AG09319 (cell line): ENCODE measurements around the gene DCLK1.

Source experiments
- DNase-seq: peaks from one replicate; pipeline ENCODE4 v3.0.0-alpha.2; 2010; ENCODE audit warnings: low read depth; ENCODE audit errors: extremely low read depth
- CTCF ChIP-seq: IDR thresholded peaks from 2 replicates; pipeline ENCODE4 v1.5.1; 2011; ENCODE audit warnings: low read depth, mild to moderate bottlenecking, inconsistent platforms, low read length, moderate library complexity

The DCLK1 gene

GRCh38 chr13:35889560-35889959 lies 241.6 kb downstream of the DCLK1 start:
- TF ChIP-seq CTCF, result no peak
- DNase-seq, result no peak

- TF ChIP-seq CTCF, result no peak
- no peak for DNase-seq
Measured at GRCh38 chr13:35888981-35889380, 242.2 kb downstream of the DCLK1 start.

GRCh38 chr13:35888457-35888883 lies 242.7 kb downstream of the DCLK1 start:
- no peak for DNase-seq

GRCh38 chr13:35887115-35887666 lies 244.0 kb downstream of the DCLK1 start:
- TF ChIP-seq CTCF, result no peak
- no peak for DNase-seq

More at GRCh38 chr13:35888457-35888883, 242.7 kb downstream of the DCLK1 start:
- no peak for TF ChIP-seq CTCF

- DNase-seq, result no peak
- TF ChIP-seq CTCF, result no peak
Measured at GRCh38 chr13:35886332-35887114, 244.7 kb downstream of the DCLK1 start.

GRCh38 chr13:35884211-35884760 lies 246.9 kb downstream of the DCLK1 start:
- no peak for DNase-seq

More at GRCh38 chr13:35884211-35884760, 246.9 kb downstream of the DCLK1 start:
- TF ChIP-seq CTCF, result no peak
